ENCODE results near the gene BFSP1.
A peak's percentile ranks its signal among the peaks of the same experiment; 100 is the strongest.

BFSP1 gene

GRCh38 chr20:17557675-17558006, 26.5 kb upstream of the BFSP1 start:
- DNase-seq (ENCODE audit: low read depth): peak; percentile 91

- DNase-seq (ENCODE audit: low read depth): no peak
Measured at GRCh38 chr20:17556837-17557674, 25.9 kb upstream of the BFSP1 start.

GRCh38 chr20:17555106-17555505, 23.9 kb upstream of the BFSP1 start:
- no peak for DNase-seq (ENCODE audit: low read depth)

GRCh38 chr20:17549131-17549530, 18.0 kb upstream of the BFSP1 start:
- DNase-seq (ENCODE audit: low read depth): no peak

GRCh38 chr20:17545127-17545526, 13.9 kb upstream of the BFSP1 start:
- DNase-seq (ENCODE audit: low read depth): no peak

GRCh38 chr20:17543531-17544131, 12.5 kb upstream of the BFSP1 start:
- peak; percentile 95 for DNase-seq (ENCODE audit: low read depth)

- peak; percentile 91 for DNase-seq (ENCODE audit: low read depth)
Measured at GRCh38 chr20:17542993-17543412, 11.8 kb upstream of the BFSP1 start.

GRCh38 chr20:17542481-17542880, 11.3 kb upstream of the BFSP1 start:
- no peak for DNase-seq (ENCODE audit: low read depth)

GRCh38 chr20:17541996-17542395, 10.8 kb upstream of the BFSP1 start:
- DNase-seq (ENCODE audit: low read depth): peak; percentile 93

GRCh38 chr20:17541596-17541995, 10.4 kb upstream of the BFSP1 start:
- DNase-seq (ENCODE audit: low read depth): no peak

- DNase-seq (ENCODE audit: low read depth): no peak
Measured at GRCh38 chr20:17538517-17539170, 7.5 kb upstream of the BFSP1 start.

- DNase-seq (ENCODE audit: low read depth): no peak
Measured at GRCh38 chr20:17537959-17538358, 6.8 kb upstream of the BFSP1 start.

- peak; percentile 81 for DNase-seq (ENCODE audit: low read depth)
Measured at GRCh38 chr20:17536944-17537444, 5.8 kb upstream of the BFSP1 start.

GRCh38 chr20:17534077-17534476, 2.9 kb upstream of the BFSP1 start:
- DNase-seq (ENCODE audit: low read depth): no peak

GRCh38 chr20:17533396-17533795, 2.2 kb upstream of the BFSP1 start:
- peak; percentile 79 for DNase-seq (ENCODE audit: low read depth)

- DNase-seq (ENCODE audit: low read depth): no peak
Measured at GRCh38 chr20:17531665-17532025, 466 bp upstream of the BFSP1 start.

- no peak for DNase-seq (ENCODE audit: low read depth)
Measured at GRCh38 chr20:17530153-17530552, 1.0 kb downstream of the BFSP1 start.

GRCh38 chr20:17529586-17529985, 1.6 kb downstream of the BFSP1 start:
- no peak for DNase-seq (ENCODE audit: low read depth)

- peak; percentile 44 for DNase-seq (ENCODE audit: low read depth)
Measured at GRCh38 chr20:17525650-17526049, 5.5 kb downstream of the BFSP1 start.

GRCh38 chr20:17525132-17525531, 6.0 kb downstream of the BFSP1 start:
- no peak for DNase-seq (ENCODE audit: low read depth)

- no peak for DNase-seq (ENCODE audit: low read depth)
Measured at GRCh38 chr20:17524560-17524959, 6.6 kb downstream of the BFSP1 start.

- DNase-seq (ENCODE audit: low read depth): no peak
Measured at GRCh38 chr20:17523326-17523725, 7.9 kb downstream of the BFSP1 start.

- DNase-seq (ENCODE audit: low read depth): no peak
Measured at GRCh38 chr20:17522528-17522927, 8.7 kb downstream of the BFSP1 start.

Data from iris pigment epithelial cell (primary cell).